Thyroid gland (tissue), 4 donors: Measurements from ENCODE around the gene MCMBP. TPM values are rescaled to one million over a fixed set of nuclear protein-coding genes. Genes with fewer than 3 reads are reported as not detected.

ENCODE experiments used
- DNase-seq, 2 donors: peaks; one replicate each; pipeline ENCODE4 v3.0.0-alpha.2; 2019
- H3K27ac ChIP-seq, 3 donors: fragments of 200-600 bp; sonication (generic); 1 replicate in 2 of 3; 2 replicates in 1 of 3; pipeline ENCODE4 v1.5.1; 2016 to 2019; ENCODE audit warnings: mild to moderate bottlenecking in 1 of 3, moderate library complexity in 1 of 3
- H3K27me3 ChIP-seq: fragments of 200-600 bp; sonication (generic); one replicate; pipeline ENCODE4 v1.5.1; 2019
- H3K36me3 ChIP-seq, 2 donors: fragments of 200-600 bp; sonication (generic); one replicate each; pipeline ENCODE4 v1.5.1; 2016 to 2019
- H3K4me1 ChIP-seq, 2 donors: fragments of 200-600 bp; sonication (generic); one replicate each; pipeline ENCODE4 v1.5.1; 2017 to 2019
- H3K4me3 ChIP-seq, 3 donors: fragments of 200-600 bp; sonication (generic); replicated peaks in 1 of 3; 1 replicate in 2 of 3; 2 replicates in 1 of 3; pipeline ENCODE4 v1.5.1; 2016; ENCODE audit warnings: mild to moderate bottlenecking in 1 of 3
- H3K9me3 ChIP-seq: fragments of 200-600 bp; sonication (generic); one replicate; pipeline ENCODE4 v1.5.1; 2017
- POLR2A ChIP-seq, 2 donors: fragments of 450-650 bp; IDR thresholded peaks; one replicate each; pipeline ENCODE4 v1.6.1; 2017; ENCODE audit warnings: antibody characterized with exemption in 2 of 2, mild to moderate bottlenecking in 2 of 2, moderate library complexity in 1 of 2
- WGBS, 2 donors: methylation state at CpG; one replicate each; pipeline ENCODE4 v1.1.5; 2017; 5-methylcytosine and 5-hydroxymethylcytosine counted together
- intact Hi-C: fragments of 100-400 bp; cut with DNase I; formaldehyde crosslinking; loops from one replicate; pipeline ENCODE4 v1.15.1; 2023
- total RNA-seq, 4 donors: library from RNA; depleted of rRNA; stranded (reverse); fragments of >200 nt; gene quantifications; one replicate each; pipeline ENCODE4 v1.2.3, GENCODE V29; 2016
- TF ChIP-seq, protein P1 (sequence below), 6 experiments: fragments of 200-600 bp in 3 of 6; fragments of 450-650 bp in 3 of 6; sonication (generic) in 3 of 6; IDR thresholded peaks; one replicate each; pipeline ENCODE4 v1.5.1; 2016 to 2019; ENCODE audit warnings: antibody characterized with exemption in 6 of 6, mild to moderate bottlenecking in 2 of 6, inconsistent platforms in 1 of 6, moderate library complexity in 1 of 6

MCMBP gene, protein sequence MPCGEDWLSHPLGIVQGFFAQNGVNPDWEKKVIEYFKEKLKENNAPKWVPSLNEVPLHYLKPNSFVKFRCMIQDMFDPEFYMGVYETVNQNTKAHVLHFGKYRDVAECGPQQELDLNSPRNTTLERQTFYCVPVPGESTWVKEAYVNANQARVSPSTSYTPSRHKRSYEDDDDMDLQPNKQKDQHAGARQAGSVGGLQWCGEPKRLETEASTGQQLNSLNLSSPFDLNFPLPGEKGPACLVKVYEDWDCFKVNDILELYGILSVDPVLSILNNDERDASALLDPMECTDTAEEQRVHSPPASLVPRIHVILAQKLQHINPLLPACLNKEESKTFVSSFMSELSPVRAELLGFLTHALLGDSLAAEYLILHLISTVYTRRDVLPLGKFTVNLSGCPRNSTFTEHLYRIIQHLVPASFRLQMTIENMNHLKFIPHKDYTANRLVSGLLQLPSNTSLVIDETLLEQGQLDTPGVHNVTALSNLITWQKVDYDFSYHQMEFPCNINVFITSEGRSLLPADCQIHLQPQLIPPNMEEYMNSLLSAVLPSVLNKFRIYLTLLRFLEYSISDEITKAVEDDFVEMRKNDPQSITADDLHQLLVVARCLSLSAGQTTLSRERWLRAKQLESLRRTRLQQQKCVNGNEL
- 10 to 100 TPM; 44.3 to 79.1 (median 59.0) TPM for total RNA-seq

DNA sequence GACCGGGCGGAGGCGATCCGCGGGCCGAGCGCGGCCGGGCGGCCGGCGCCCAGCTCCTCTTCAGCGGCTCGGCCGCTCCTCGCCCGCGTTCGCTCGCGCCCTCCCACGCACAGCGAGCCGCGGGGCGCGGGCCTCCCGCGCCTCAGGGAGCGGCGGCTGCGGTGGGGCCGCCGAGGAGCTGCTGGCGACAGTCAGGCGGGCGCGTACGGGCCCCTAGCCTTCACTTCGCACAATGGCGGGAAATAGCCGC, at the start of gene MCMBP:
TSS of gene MCMBP (minus strand) at position 234 of the 250 bp plus-strand sequence. CDS start 259 bp downstream, outside the sequence.
- intact Hi-C loops = no loop called here
- Histone ChIP-seq H3K9me3 (no peaks in the 10 kb centered on the region), H3K27ac (peak within 1 kb of the TSS; percentile 70 to 86 (median 78)), H3K4me1 (peaks cover 11 to 16% of the 10 kb centered on the region in 2 donors), H3K4me3 (peak within 1 kb of the TSS; percentile 59 to 73 (median 64)), H3K27me3 (no peaks in the 10 kb centered on the region), H3K36me3 (no peaks in the 10 kb centered on the region)
- TF ChIP-seq, protein P1, sequence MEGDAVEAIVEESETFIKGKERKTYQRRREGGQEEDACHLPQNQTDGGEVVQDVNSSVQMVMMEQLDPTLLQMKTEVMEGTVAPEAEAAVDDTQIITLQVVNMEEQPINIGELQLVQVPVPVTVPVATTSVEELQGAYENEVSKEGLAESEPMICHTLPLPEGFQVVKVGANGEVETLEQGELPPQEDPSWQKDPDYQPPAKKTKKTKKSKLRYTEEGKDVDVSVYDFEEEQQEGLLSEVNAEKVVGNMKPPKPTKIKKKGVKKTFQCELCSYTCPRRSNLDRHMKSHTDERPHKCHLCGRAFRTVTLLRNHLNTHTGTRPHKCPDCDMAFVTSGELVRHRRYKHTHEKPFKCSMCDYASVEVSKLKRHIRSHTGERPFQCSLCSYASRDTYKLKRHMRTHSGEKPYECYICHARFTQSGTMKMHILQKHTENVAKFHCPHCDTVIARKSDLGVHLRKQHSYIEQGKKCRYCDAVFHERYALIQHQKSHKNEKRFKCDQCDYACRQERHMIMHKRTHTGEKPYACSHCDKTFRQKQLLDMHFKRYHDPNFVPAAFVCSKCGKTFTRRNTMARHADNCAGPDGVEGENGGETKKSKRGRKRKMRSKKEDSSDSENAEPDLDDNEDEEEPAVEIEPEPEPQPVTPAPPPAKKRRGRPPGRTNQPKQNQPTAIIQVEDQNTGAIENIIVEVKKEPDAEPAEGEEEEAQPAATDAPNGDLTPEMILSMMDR (IDR thresholded peaks at IDR 0.05) = no peak
- TF ChIP-seq POLR2A (IDR thresholded peaks at IDR 0.05) = peak in 1 of 2 donors; percentile 88
- 0% methylated on average over 31 of the region's 42 CpGs; no CpG with 5 or more reads in 1 of the 2 donors for WGBS, 2 donors
- no peak for DNase-seq

DNA sequence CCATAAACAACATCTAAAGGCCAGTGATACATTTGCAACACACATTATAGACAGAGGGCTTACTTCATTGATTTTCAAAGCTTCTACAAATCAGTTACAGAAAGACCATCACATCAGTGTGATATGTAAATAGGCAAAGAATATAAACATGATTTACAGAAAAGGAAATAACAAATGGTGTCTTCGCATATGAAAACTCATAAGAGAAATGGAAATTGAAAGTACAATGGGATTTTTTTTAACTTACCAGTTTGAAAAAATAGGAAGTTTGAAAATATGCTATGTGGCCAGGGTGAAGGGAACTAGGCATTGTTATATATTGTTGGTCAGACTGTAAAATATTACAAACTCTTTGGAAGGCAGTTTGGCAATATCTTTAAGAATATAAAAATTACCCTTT, 47.2 kb upstream of the MCMBP start:
- Histone ChIP-seq H3K4me3 (no peak overlapping the region), H3K27me3 (no peaks in the 10 kb centered on the region), H3K27ac (no peak overlapping the region), H3K36me3 (peaks cover 44 to 62% of the 10 kb centered on the region in 2 donors), H3K4me1 (no peaks in the 10 kb centered on the region), H3K9me3 (no peaks in the 10 kb centered on the region)
- TF ChIP-seq POLR2A (IDR thresholded peaks at IDR 0.05) = no peak
- TF ChIP-seq, protein P1 (IDR thresholded peaks at IDR 0.05) = no peak
- WGBS, 2 donors = 82 to 87% methylated on average over 1 of the region's 1 CpG
- intact Hi-C loops = no loop called here
- DNase-seq = no peak

DNA sequence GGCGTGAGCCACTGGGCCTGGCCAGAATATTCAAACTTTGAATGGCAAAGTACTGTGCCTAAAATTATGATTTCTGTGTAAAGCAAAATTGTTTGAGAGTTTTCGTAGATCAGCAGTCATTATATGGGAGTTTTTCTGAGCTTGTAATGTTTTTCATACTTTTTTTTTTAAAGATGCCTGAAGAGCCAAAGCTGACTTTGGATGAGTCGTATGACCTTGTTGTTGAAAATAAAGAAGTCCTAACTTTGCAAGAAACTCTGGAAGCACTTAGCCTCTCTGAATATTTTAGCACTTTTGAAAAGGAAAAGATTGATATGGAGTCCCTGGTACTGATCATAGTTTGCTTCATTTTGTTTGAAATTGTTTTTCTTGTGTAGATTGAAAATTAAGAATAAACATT, 46.6 kb upstream of the MCMBP start:
- Histone ChIP-seq H3K4me1 (no peaks in the 10 kb centered on the region), H3K9me3 (no peaks in the 10 kb centered on the region), H3K36me3 (peaks cover 44 to 59% of the 10 kb centered on the region in 2 donors), H3K27ac (no peak overlapping the region), H3K4me3 (no peak overlapping the region), H3K27me3 (no peaks in the 10 kb centered on the region)
- no peak for DNase-seq
- WGBS, 2 donors = 91 to 93% methylated on average over 3 of the region's 3 CpGs
- TF ChIP-seq, protein P1 (IDR thresholded peaks at IDR 0.05) = no peak
- no peak for TF ChIP-seq POLR2A (IDR thresholded peaks at IDR 0.05)
- intact Hi-C loops = no loop called here

DNA sequence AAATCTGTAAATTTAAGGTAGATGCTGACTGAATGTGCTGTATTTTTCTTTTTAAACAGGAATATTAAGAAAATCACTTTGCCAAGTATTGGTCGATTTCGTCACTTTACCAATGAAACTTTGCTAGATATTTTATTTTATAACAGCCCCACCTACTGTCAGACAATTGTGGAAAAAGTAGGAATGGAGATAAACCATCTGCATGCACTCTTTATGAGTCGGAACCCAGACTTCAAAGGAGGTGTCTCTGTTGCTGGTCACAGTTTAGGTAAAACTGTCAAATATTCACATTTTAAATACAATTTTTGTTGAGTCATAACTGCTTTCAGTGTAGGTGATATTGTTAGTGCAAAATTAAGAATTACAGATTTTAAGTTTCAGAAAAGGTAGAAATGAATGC, 45.1 kb upstream of the MCMBP start:
- no peak for DNase-seq
- 79 to 86% methylated on average over 3 of the region's 3 CpGs for WGBS, 2 donors
- H3K27ac ChIP-seq = no peak overlapping the region
- TF ChIP-seq, protein P1 (IDR thresholded peaks at IDR 0.05) = no peak
- TF ChIP-seq POLR2A (IDR thresholded peaks at IDR 0.05) = no peak
- peaks cover 44 to 61% of the 10 kb centered on the region in 2 donors for H3K36me3 ChIP-seq
- H3K4me3 ChIP-seq = no peak overlapping the region
- no peaks in the 10 kb centered on the region for H3K9me3 ChIP-seq
- no peaks in the 10 kb centered on the region for H3K4me1 ChIP-seq
- no peaks in the 10 kb centered on the region for H3K27me3 ChIP-seq
- intact Hi-C loops = no loop called here

DNA sequence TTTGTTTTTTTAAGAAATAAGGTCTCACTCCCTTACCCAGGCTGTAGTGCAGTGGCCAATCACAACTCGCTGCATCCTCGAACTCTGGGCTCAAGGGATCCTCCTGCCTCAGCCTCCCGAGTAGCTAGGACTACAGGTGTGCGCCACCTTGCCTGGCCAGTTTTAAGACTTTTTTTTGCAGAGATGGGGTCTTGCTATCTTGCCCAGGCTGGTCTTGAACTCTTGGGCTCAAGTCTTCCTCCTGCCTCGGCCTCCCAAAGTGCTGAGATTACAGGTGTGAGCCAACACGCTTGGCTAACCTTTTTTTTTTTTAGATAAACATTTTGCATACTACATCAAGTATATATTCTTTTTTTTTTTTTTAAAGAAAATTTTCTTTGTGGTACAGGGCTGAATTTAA, 38.0 kb upstream of the MCMBP start:
- no peaks in the 10 kb centered on the region for H3K27me3 ChIP-seq
- no peak for DNase-seq
- peaks cover 39 to 58% of the 10 kb centered on the region in 2 donors for H3K36me3 ChIP-seq
- no peak for TF ChIP-seq POLR2A (IDR thresholded peaks at IDR 0.05)
- TF ChIP-seq, protein P1 (IDR thresholded peaks at IDR 0.05) = no peak
- 97% methylated on average over 6 of the region's 6 CpGs for WGBS, 2 donors
- H3K4me3 ChIP-seq = no peak overlapping the region
- no peaks in the 10 kb centered on the region for H3K4me1 ChIP-seq
- intact Hi-C loops = no loop called here
- H3K9me3 ChIP-seq = no peaks in the 10 kb centered on the region
- no peak overlapping the region for H3K27ac ChIP-seq
